Fibroblast of the aortic adventitia (primary cell): ENCODE measurements around the gene ZNF837. TPM values are rescaled to one million over a fixed set of nuclear protein-coding genes. Genes with fewer than 3 reads are reported as not detected.
A peak's percentile ranks its signal among the peaks of the same experiment; 100 is the strongest.

Experiments
- DNase-seq: peaks from one replicate; pipeline ENCODE4 v3.0.0-alpha.2; 2010; ENCODE audit warnings: low read depth
- H3K4me3 ChIP-seq: 2 replicates; pipeline ENCODE4 v1.5.1; 2011; ENCODE audit warnings: low read depth, mild to moderate bottlenecking, control low read depth, low read length, moderate library complexity
- CTCF ChIP-seq: IDR thresholded peaks from 2 replicates; pipeline ENCODE4 v1.5.1; 2011; ENCODE audit warnings: mild to moderate bottlenecking, low read length, control low read depth, inconsistent platforms; ENCODE audit not compliant: insufficient read depth
- total RNA-seq: library from RNA; depleted of rRNA; stranded (reverse); fragments of >200 nt; gene quantifications from 2 replicates; pipeline ENCODE4 v1.2.3, GENCODE V29; 2012; ENCODE audit warnings: low replicate concordance

Gene ZNF837
- total RNA-seq, 1 donor = 2.6 TPM

DNA sequence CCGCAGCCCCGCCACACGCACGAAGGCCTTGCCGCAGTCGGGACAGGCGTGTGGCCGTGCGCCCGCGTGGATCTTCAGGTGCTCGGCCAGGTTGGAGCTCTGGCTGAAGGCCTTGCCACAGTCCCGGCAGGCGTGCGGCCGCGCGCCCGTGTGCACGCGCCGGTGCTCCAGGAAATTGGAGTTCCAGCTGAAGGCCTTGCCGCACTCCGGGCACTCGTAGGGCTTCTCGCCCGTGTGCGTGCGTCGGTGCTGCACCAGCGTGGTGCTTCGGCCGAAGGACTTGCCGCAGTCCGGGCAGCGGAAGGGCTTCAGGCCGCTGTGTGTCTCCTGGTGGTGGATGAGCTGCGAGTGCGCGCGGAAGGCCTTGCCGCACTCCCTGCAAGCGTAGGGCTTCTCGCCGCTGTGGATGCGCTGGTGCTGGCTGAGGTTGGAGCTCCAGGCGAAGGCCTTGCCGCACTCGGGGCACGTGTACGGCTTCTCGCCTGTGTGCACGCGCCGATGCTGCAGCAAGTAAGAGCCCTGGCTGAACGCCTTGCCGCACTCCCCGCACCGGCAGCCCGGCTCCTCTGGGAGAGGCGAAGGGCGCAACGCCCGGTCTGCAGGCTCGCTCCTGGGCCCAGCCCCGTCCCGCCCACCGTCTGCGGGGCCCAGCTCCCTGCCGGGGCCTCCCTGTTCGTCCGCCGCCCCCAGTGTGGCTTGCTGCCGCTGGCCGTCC is 23.9 kb downstream of the ZNF837 start:
- DNase-seq = no peak
- TF ChIP-seq CTCF = no peak
- no peak overlapping the region for H3K4me3 ChIP-seq

GRCh38 chr19:58355908-58356765 is 24.7 kb downstream of the ZNF837 start:
- no peak for TF ChIP-seq CTCF
- DNase-seq = peak; percentile 10
- no peak overlapping the region for H3K4me3 ChIP-seq

DNA sequence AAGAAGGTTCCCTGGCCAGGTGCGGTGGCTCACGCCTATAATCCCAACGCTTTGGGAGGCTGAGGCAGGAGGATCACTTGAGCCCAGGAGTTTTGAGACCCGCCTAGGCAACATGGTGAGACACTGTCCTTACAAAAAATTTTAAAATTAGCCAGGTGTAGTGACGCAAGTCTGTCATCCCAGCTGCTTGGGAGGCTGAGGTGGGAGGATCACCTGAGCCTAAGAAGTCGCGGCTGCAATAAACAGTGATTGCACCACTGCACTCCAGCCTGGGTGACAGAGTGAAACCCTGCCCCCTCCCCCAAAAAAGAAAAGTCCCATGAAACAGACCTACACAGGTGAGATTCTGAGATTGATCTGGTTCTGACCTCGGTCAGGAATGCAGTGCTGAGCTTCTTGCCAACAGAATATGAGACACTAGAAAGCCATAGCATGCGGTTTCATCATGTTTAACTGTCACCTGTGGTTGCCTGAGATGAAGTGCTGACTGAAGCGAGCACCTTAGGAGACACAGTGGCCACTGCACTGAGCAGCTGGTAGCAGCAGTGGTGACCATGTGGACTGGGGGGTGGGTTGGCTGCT is 25.5 kb downstream of the ZNF837 start:
- no peak overlapping the region for H3K4me3 ChIP-seq
- DNase-seq = no peak
- TF ChIP-seq CTCF = no peak

- no peak for DNase-seq
- no peak for TF ChIP-seq CTCF
- no peak overlapping the region for H3K4me3 ChIP-seq
Observed at GRCh38 chr19:58354478-58355030, 26.3 kb downstream of the ZNF837 start.

DNA sequence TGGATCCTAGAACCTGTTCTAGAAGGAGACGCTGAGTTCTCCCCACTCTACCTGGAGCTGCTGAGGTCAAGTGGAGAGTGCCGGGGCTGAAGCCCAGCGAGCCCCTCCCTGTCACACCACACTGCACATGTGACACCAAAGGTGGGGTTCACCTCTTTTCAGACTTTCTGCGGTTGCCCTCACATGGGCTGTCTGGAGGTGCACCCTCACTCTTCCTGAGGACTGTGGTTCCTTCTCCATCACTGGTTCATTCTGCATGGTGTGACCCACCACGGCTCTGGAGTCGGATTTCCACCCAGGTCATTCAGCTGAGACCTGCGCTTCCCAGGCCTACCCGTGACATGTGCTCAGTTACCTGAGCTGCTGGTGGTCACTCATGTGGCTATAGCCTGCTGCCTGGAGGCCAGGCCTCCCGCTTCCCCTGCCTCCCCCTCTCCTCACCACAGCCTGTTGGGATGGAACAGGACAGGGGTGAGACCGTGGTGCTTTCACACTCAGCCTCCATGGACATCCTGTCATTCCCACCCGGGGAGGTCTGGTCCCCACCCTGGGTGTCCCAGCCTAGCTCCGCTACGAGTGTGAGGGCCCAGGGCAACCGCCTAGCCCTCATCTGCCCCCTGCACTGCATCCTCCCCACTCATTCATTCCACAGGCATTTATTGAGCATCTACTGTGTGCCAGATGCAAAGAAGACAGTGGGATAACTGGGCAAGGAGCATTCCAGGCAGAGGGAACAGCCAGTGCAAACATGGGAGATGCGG is 26.9 kb downstream of the ZNF837 start:
- TF ChIP-seq CTCF = no peak
- H3K4me3 ChIP-seq = no peak overlapping the region
- DNase-seq = no peak
